ENCODE results near the gene CNTN5.

GRCh38 chr11:99368583-99368982 lies 347.8 kb downstream of the CNTN5 start:
- TF ChIP-seq POLR2A (IDR thresholded peaks at IDR 0.05; ENCODE audit: low read length), result no peak
- no peak for TF ChIP-seq GATA1 (IDR thresholded peaks at IDR 0.05; ENCODE audit: low read depth, low read length)
